ENCODE results near the gene PLB1.

The PLB1 gene

DNA sequence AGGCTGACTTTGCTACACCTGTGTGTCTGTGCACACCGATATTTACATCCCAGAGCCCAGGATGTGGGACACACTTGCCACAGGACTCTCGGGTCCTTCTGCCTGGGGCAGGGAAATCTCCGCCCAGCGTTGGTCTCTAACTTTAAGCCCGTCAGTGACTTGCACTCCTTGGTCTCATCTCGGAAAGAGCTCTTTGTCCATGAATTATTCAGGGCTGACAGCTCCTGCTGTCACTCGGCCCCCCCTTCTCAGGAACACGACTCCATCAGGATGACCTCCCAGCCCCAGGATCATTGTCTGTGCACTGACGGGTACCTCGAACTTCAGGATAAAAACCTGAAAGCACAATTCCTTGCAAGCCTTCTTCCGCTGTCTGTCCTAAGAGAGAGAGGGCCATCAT lies 26.6 kb downstream of the PLB1 start:
- H3K4me3 ChIP-seq (ENCODE audit: low read depth, low read length), result no peak overlapping the region
- TF ChIP-seq POLR2A (IDR thresholded peaks at IDR 0.05; ENCODE audit: extremely low read depth, insufficient read length) (no peak), MYC (IDR thresholded peaks at IDR 0.05; ENCODE audit: low read depth, low read length) (no peak)
- TF ChIP-seq, protein P1, sequence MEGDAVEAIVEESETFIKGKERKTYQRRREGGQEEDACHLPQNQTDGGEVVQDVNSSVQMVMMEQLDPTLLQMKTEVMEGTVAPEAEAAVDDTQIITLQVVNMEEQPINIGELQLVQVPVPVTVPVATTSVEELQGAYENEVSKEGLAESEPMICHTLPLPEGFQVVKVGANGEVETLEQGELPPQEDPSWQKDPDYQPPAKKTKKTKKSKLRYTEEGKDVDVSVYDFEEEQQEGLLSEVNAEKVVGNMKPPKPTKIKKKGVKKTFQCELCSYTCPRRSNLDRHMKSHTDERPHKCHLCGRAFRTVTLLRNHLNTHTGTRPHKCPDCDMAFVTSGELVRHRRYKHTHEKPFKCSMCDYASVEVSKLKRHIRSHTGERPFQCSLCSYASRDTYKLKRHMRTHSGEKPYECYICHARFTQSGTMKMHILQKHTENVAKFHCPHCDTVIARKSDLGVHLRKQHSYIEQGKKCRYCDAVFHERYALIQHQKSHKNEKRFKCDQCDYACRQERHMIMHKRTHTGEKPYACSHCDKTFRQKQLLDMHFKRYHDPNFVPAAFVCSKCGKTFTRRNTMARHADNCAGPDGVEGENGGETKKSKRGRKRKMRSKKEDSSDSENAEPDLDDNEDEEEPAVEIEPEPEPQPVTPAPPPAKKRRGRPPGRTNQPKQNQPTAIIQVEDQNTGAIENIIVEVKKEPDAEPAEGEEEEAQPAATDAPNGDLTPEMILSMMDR (IDR thresholded peaks at IDR 0.05; ENCODE audit: low read depth, low read length), result no peak
- TF ChIP-seq, protein P2, sequence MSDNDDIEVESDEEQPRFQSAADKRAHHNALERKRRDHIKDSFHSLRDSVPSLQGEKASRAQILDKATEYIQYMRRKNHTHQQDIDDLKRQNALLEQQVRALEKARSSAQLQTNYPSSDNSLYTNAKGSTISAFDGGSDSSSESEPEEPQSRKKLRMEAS (IDR thresholded peaks at IDR 0.05; ENCODE audit: low read depth, low read length), result no peak
- no peak for DNase-seq (ENCODE audit: low read depth)

DNA sequence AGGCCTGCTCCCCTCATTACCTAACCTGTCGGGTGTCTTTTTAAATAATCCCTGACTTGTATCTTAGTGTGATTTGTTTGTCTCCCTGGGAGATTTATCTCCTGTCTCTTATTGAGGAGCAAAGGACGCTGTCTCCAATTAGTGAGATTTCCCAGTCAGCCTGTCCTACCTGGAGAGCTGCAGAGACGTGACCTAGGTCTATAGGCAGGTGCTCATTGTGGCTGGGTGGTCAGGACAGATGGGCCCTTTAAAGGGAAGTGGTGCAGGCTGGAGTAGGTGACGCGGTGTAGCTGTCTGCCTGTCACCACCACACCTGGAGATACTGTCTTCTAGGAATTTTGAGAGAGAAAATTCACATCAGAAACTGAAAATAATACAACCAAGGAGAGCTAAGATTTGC lies 28.0 kb downstream of the PLB1 start:
- no peak for DNase-seq (ENCODE audit: low read depth)
- no peak overlapping the region for H3K4me3 ChIP-seq (ENCODE audit: low read depth, low read length)
- TF ChIP-seq, protein P1 (IDR thresholded peaks at IDR 0.05; ENCODE audit: low read depth, low read length), result no peak
- TF ChIP-seq POLR2A (IDR thresholded peaks at IDR 0.05; ENCODE audit: extremely low read depth, insufficient read length), result no peak
- TF ChIP-seq, protein P2 (IDR thresholded peaks at IDR 0.05; ENCODE audit: low read depth, low read length), result no peak
- TF ChIP-seq MYC (IDR thresholded peaks at IDR 0.05; ENCODE audit: low read depth, low read length), result no peak

DNA sequence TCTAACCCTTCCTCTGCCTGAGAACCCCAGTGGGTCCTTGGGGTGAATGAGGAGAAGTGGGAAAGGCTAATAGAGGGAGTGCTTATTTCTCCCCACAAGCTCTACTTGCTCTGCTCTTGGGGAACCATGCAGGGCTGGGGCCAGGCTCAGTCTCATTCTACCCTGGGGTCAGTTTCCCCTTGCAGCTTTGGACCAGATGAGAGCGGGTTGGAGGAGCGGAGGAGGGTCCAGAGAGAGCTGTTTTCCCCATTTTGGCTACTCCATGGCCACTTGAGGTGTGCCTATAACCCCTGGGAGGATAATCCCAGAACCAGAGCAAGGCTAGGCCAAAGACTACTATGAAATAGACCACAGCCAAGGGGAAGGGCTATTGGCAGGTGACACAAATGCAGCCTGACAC lies 29.6 kb downstream of the PLB1 start:
- no peak overlapping the region for H3K4me3 ChIP-seq (ENCODE audit: low read depth, low read length)
- TF ChIP-seq, protein P1 (IDR thresholded peaks at IDR 0.05; ENCODE audit: low read depth, low read length), result no peak
- no peak for TF ChIP-seq POLR2A (IDR thresholded peaks at IDR 0.05; ENCODE audit: extremely low read depth, insufficient read length)
- DNase-seq (ENCODE audit: low read depth), result no peak

DNA sequence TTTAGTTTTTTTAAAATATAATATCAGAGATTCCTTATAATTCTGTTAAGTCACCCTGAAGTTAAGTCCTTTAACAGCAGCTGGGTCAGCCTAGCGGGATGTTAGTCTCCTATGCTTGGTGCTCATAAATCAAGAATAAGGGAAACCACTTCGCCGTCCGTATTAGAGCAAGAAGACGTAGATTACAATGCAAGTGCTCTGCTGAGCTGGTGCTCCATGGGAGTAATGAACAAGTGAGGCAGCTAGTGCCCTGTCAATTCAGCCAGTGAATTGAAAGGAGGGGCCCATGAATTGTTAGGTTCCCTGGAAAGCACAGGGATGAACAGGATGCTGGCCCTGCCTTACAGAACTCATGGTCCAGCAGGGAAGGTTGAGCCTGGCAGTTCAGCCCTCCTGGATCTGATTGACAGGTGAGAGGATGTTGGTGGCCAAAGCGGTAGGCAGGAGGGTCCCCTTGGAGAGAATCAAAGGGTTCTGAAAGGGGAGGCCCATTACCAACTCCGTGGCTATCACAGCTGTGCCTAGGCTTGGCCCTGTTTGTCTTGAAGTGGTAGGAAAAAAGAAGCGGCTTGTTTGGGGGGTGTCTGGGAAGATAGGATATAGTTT lies 30.8 kb downstream of the PLB1 start:
- TF ChIP-seq, protein P1 (IDR thresholded peaks at IDR 0.05; ENCODE audit: low read depth, low read length), result no peak
- TF ChIP-seq, protein P2 (IDR thresholded peaks at IDR 0.05; ENCODE audit: low read depth, low read length), result no peak
- TF ChIP-seq POLR2A (IDR thresholded peaks at IDR 0.05; ENCODE audit: extremely low read depth, insufficient read length) (no peak), MYC (IDR thresholded peaks at IDR 0.05; ENCODE audit: low read depth, low read length) (no peak)

DNA sequence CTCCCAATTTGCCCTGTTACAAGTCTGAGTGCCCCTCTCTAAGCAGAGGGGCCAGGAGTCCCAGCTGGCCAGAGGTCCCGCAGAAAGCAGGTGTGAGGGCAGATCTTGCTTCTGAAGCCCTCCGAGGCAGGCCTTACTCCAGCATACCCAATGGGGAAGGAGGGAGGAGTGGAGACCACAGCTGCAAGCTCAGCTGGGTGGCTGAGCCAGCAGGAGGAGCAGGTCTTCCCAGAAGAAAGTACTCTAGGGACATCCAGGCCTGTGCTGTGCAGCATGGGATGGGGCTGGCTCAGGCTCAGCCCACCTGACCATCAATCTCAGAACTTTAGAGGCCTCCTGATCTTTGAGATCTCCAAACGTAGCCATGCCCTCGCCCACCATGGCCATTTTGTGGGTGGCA lies 31.3 kb downstream of the PLB1 start:
- DNase-seq (ENCODE audit: low read depth), result no peak
- TF ChIP-seq MYC (IDR thresholded peaks at IDR 0.05; ENCODE audit: low read depth, low read length) (no peak), POLR2A (IDR thresholded peaks at IDR 0.05; ENCODE audit: extremely low read depth, insufficient read length) (no peak)
- TF ChIP-seq, protein P2 (IDR thresholded peaks at IDR 0.05; ENCODE audit: low read depth, low read length), result no peak
- TF ChIP-seq, protein P1 (IDR thresholded peaks at IDR 0.05; ENCODE audit: low read depth, low read length), result no peak
- no peak overlapping the region for H3K4me3 ChIP-seq (ENCODE audit: low read depth, low read length)

More for the DNA sequence above, 30.8 kb downstream of the PLB1 start:
- no peak for DNase-seq (ENCODE audit: low read depth)
- H3K4me3 ChIP-seq (ENCODE audit: low read depth, low read length), result no peak overlapping the region

GRCh38 chr2:28528206-28528605 lies 32.3 kb downstream of the PLB1 start:
- H3K4me3 ChIP-seq (ENCODE audit: low read depth, low read length), result no peak overlapping the region
- no peak for DNase-seq (ENCODE audit: low read depth)
- TF ChIP-seq, protein P1 (IDR thresholded peaks at IDR 0.05; ENCODE audit: low read depth, low read length), result no peak
- TF ChIP-seq POLR2A (IDR thresholded peaks at IDR 0.05; ENCODE audit: extremely low read depth, insufficient read length), result no peak
- TF ChIP-seq, protein P2 (IDR thresholded peaks at IDR 0.05; ENCODE audit: low read depth, low read length), result no peak
- no peak for TF ChIP-seq MYC (IDR thresholded peaks at IDR 0.05; ENCODE audit: low read depth, low read length)
